H1 (cell line): ENCODE measurements around the gene IPO9. TPM values are rescaled to one million over a fixed set of nuclear protein-coding genes. Genes with fewer than 3 reads are reported as not detected.

Experiments used
- CTCF ChIA-PET: fragments of 300-600 bp; sonication (Branson Sonifier 250); formaldehyde crosslinking; loops from one replicate; lab custom pipeline; 2021; ENCODE audit not compliant: partially characterized antibody; lab: Charles Lee
- POLR2A ChIA-PET: fragments of 300-600 bp; sonication (Branson Sonifier 250); formaldehyde crosslinking; loops from one replicate; lab custom pipeline; 2021; ENCODE audit warnings: inconsistent platforms; ENCODE audit not compliant: partially characterized antibody; lab: Charles Lee
- DNase-seq, 2 experiments: peaks; one replicate each; pipeline versions ENCODE4 v3.0.0 to v3.0.0-alpha.2; 2010 to 2022; ENCODE audit warnings: low spot score in 2 of 2, low read depth in 1 of 2, mixed read lengths in 1 of 2
- FAIRE-seq: peaks from 2 replicates; lab custom pipeline; 2011; peaks lifted over from hg19 to GRCh38; lab: Jason Lieb, UNC
- H2AFZ ChIP-seq: 2 replicates; pipeline ENCODE4 v1.8.1; 2012; ENCODE audit warnings: low read length, inconsistent platforms
- H2AK5ac ChIP-seq: 2 replicates; pipeline ENCODE4 v1.6.1; 2013; ENCODE audit warnings: low read depth, low read length
- H2BK120ac ChIP-seq: replicated peaks from 2 replicates; pipeline ENCODE3; 2013; ENCODE audit warnings: low read depth, low read length, inconsistent platforms
- H2BK12ac ChIP-seq: 2 replicates; pipeline ENCODE4 v1.6.1; 2013; ENCODE audit warnings: low read depth, low read length
- H2BK15ac ChIP-seq: 2 replicates; pipeline ENCODE4 v1.6.1; 2013; ENCODE audit warnings: low read length
- H2BK20ac ChIP-seq: 2 replicates; pipeline ENCODE4 v1.6.1; 2013; ENCODE audit warnings: low read length
- H2BK5ac ChIP-seq: 2 replicates; pipeline ENCODE4 v1.6.1; 2013; ENCODE audit warnings: low read depth, low read length
- H3K14ac ChIP-seq: 2 replicates; pipeline ENCODE4 v1.6.1; 2013; ENCODE audit warnings: inconsistent platforms; ENCODE audit not compliant: insufficient read length
- H3K18ac ChIP-seq: 2 replicates; pipeline ENCODE4 v1.6.1; 2013; ENCODE audit warnings: low read length; ENCODE audit errors: extremely low read depth
- H3K23ac ChIP-seq: 2 replicates; pipeline ENCODE4 v1.6.1; 2013; ENCODE audit warnings: inconsistent platforms; ENCODE audit not compliant: insufficient read length
- H3K23me2 ChIP-seq: 2 replicates; pipeline ENCODE4 v1.6.1; 2013; ENCODE audit warnings: low read depth, low read length
- H3K27ac ChIP-seq: 2 replicates; pipeline ENCODE4 v1.6.1; 2011; ENCODE audit warnings: low read depth, low read length, inconsistent platforms
- H3K27me3 ChIP-seq, 4 experiments: replicated peaks in 1 of 4; 1 replicate in 1 of 4; 2 replicates in 3 of 4; pipeline versions ENCODE4 v1.6.1 to v1.8.1; 2011 to 2013; ENCODE audit warnings: low read length in 3 of 4, mild to moderate bottlenecking in 3 of 4, inconsistent platforms in 2 of 4, mixed read lengths in 2 of 4, moderate library complexity in 1 of 4; ENCODE audit not compliant: control insufficient read depth in 3 of 4, insufficient read depth in 3 of 4; ENCODE audit errors: extremely low read depth in 1 of 4
- H3K36me3 ChIP-seq, 4 experiments: 2 replicates each; pipeline versions ENCODE4 v1.6.1 to v1.8.1; 2011 to 2013; ENCODE audit warnings: mild to moderate bottlenecking in 4 of 4, low read length in 3 of 4, moderate library complexity in 2 of 4, control low read depth in 1 of 4, inconsistent platforms in 1 of 4; ENCODE audit not compliant: insufficient read depth in 4 of 4, control insufficient read depth in 2 of 4
- H3K4ac ChIP-seq: replicated peaks from 2 replicates; pipeline ENCODE3; 2013; ENCODE audit warnings: low read length, low read depth, mixed read lengths, inconsistent platforms; ENCODE audit not compliant: insufficient read length
- H3K4me1 ChIP-seq, 4 experiments: replicated peaks in 1 of 4; 1 replicate in 1 of 4; 2 replicates in 3 of 4; pipeline versions ENCODE4 v1.6.1 to v1.8.1; 2011 to 2013; ENCODE audit warnings: low read length in 3 of 4, inconsistent platforms in 2 of 4, mixed read lengths in 1 of 4; ENCODE audit not compliant: insufficient read depth in 4 of 4, control insufficient read depth in 3 of 4
- H3K4me2 ChIP-seq, 2 experiments: 2 replicates each; pipeline versions ENCODE4 v1.6.1 to v1.8.1; 2011 to 2013; ENCODE audit warnings: low read depth in 2 of 2, low read length in 2 of 2, control low read depth in 1 of 2, inconsistent platforms in 1 of 2, mild to moderate bottlenecking in 1 of 2; ENCODE audit not compliant: insufficient read depth in 1 of 2
- H3K4me3 ChIP-seq, 4 experiments: fragments of 200-600, 300-600 bp in 1 of 4; sonication (generic), shearing (Covaris generic), sonication (Bioruptor Twin) in 1 of 4; 2 replicates each; pipeline versions ENCODE4 v1.5.1 to v1.8.1; 2011 to 2016; ENCODE audit warnings: low read length in 4 of 4, low read depth in 3 of 4, control low read depth in 2 of 4, inconsistent platforms in 2 of 4, mild to moderate bottlenecking in 2 of 4, mixed read lengths in 1 of 4, moderate library complexity in 1 of 4; ENCODE audit not compliant: insufficient read depth in 2 of 4; ENCODE audit errors: extremely low read depth in 1 of 4
- H3K56ac ChIP-seq: replicated peaks from 2 replicates; pipeline ENCODE3; 2013; ENCODE audit warnings: low read depth, mild to moderate bottlenecking, mixed read lengths, low read length, inconsistent platforms; ENCODE audit not compliant: insufficient read length
- H3K79me1 ChIP-seq: 2 replicates; pipeline ENCODE4 v1.6.1; 2013; ENCODE audit warnings: low read depth, low read length, control low read depth
- H3K79me2 ChIP-seq, 2 experiments: 2 replicates each; pipeline versions ENCODE4 v1.6.1 to v1.8.1; 2012 to 2013; ENCODE audit warnings: low read length in 2 of 2, mild to moderate bottlenecking in 2 of 2, inconsistent platforms in 1 of 2; ENCODE audit not compliant: insufficient read depth in 2 of 2, control insufficient read depth in 1 of 2
- H3K9ac ChIP-seq, 4 experiments: replicated peaks in 1 of 4; 1 replicate in 1 of 4; 2 replicates in 3 of 4; pipeline versions ENCODE4 v1.6.1 to v1.8.1; 2011 to 2013; ENCODE audit warnings: low read depth in 3 of 4, low read length in 3 of 4, control low read depth in 2 of 4, mild to moderate bottlenecking in 2 of 4, moderate library complexity in 2 of 4, inconsistent platforms in 1 of 4; ENCODE audit errors: extremely low read depth in 1 of 4
- H3K9me3 ChIP-seq, 2 experiments: 2 replicates each; pipeline versions ENCODE4 v1.6.1 to v1.8.1; 2012 to 2013; ENCODE audit warnings: mild to moderate bottlenecking in 2 of 2, moderate library complexity in 2 of 2, control low read depth in 1 of 2, inconsistent platforms in 1 of 2, low read depth in 1 of 2, low read length in 1 of 2, mixed read lengths in 1 of 2; ENCODE audit not compliant: insufficient read depth in 2 of 2
- H4K20me1 ChIP-seq, 2 experiments: replicated peaks in 1 of 2; 2 replicates each; pipeline versions ENCODE3 to v1.8.1; 2011 to 2013; ENCODE audit warnings: inconsistent platforms in 2 of 2, low read length in 2 of 2, mild to moderate bottlenecking in 1 of 2; ENCODE audit not compliant: insufficient read depth in 2 of 2, control insufficient read depth in 1 of 2
- H4K5ac ChIP-seq: 2 replicates; pipeline ENCODE4 v1.6.1; 2013; ENCODE audit warnings: low read length, low read depth, mixed read lengths, inconsistent platforms; ENCODE audit not compliant: insufficient read length
- H4K8ac ChIP-seq: 2 replicates; pipeline ENCODE4 v1.8.0; 2013; ENCODE audit warnings: mild to moderate bottlenecking, moderate library complexity, low read length, inconsistent platforms; ENCODE audit not compliant: insufficient read depth; ENCODE audit errors: extremely low read depth
- H4K91ac ChIP-seq: replicated peaks from 2 replicates; pipeline ENCODE3; 2013; ENCODE audit warnings: low read length, mixed read lengths, inconsistent platforms; ENCODE audit not compliant: insufficient read length
- EZH2 ChIP-seq: fragments of 200-600 bp; sonication (generic); IDR thresholded peaks from 2 replicates; pipeline ENCODE4 v1.7.1; 2012; ENCODE audit warnings: low read depth, mild to moderate bottlenecking, moderate library complexity, low read length, inconsistent platforms; ENCODE audit not compliant: severe bottlenecking
- RNF2 ChIP-seq: fragments of 200-900, 300-1000 bp; sonication (generic); IDR thresholded peaks from 2 replicates; pipeline ENCODE4 v1.7.1; 2016; ENCODE audit warnings: borderline replicate concordance, low read depth, mild to moderate bottlenecking, antibody characterized with exemption, low read length; ENCODE audit not compliant: poor library complexity, severe bottlenecking; ENCODE audit errors: missing control alignments
- WGBS, 2 experiments: shearing (Covaris generic) in 1 of 2; methylation state at CpG; one replicate each; pipeline versions ENCODE4 v1.1.6 to v1.1.7; 2013 to 2015; ENCODE audit warnings: low lambda C conversion rate in 2 of 2, mixed read lengths in 2 of 2, inconsistent platforms in 1 of 2, low coverage in 1 of 2, missing lambda C conversion rate in 1 of 2; ENCODE audit not compliant: insufficient replicate concordance in 2 of 2, insufficient coverage in 1 of 2, insufficient read length in 1 of 2; ENCODE audit errors: extremely low coverage in 1 of 2, missing lambda C conversion rate in 1 of 2; 5-methylcytosine and 5-hydroxymethylcytosine counted together
- polyA plus RNA-seq, 7 experiments: library from polyadenylated mRNA; depleted of rRNA in 3 of 7; stranded (reverse) in 5 of 7; unstranded in 2 of 7; fragments of >200 nt in 5 of 7; fragments of 200-250 nt in 2 of 7; gene quantifications; 1 replicate in 5 of 7; 2 replicates in 1 of 7; 4 replicates in 1 of 7; pipeline versions ENCODE4 v1.2.1 to v1.2.3, GENCODE V29; 2011 to 2013; ENCODE audit warnings: missing spikeins in 2 of 7, mixed read lengths in 2 of 7
- total RNA-seq: library from RNA; stranded (reverse); fragmentation: NEBNext Ultra II Directional; extraction: Animal tissue kit (Norgen Biotek cat#: 25700); gene quantifications from 2 replicates; pipeline ENCODE4 v1.2.1, GENCODE V29; 2021

IPO9 gene
- total and polyA plus RNA-seq, 2 of the 8 experiments (the other 6 are each of a cell fraction or from before 2014, with no cell fraction given), result 61.0 to 122 TPM

DNA sequence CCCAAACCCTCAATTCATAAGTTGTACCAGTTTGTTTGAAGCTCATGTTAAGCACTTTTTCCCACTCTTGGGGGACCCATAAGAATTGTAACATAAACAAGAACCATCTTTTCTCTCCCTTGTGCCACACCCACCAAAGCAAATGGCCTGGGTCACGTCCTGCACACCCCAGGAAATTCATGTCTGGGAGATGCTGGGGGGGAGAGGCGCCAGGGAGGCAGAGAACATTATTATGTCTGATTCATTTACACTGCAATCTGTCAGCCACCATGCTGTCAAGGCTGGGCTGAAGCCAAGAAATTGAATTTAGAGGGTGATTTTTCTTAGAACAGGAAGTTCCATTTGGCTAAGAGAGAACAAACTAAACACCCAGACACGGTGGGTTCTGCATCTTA lies 37.2 kb upstream of the IPO9 start:
- no peak overlapping the region for H3K4me2 ChIP-seq
- CTCF ChIA-PET, result interaction anchor here (0.6 to 19.1 kb wide), 18 partner anchors 8 to 309 kb away, joined by 3 to 823 read pairs (median 6); no protein-coding TSS in a partner anchor
- no peak overlapping the region for H3K18ac ChIP-seq
- H4K5ac ChIP-seq, result no peak overlapping the region
- no peak overlapping the region for H2BK20ac ChIP-seq
- H2AFZ ChIP-seq, result no peak overlapping the region
- WGBS, 2 experiments, result 78% methylated on average over 3 of the region's 3 CpGs; no CpG with 5 or more reads in 1 of the 2 experiments
- no peaks in the 10 kb centered on the region for H3K79me2 ChIP-seq
- peaks cover 22 to 68% (median 47%) of the 10 kb centered on the region in 4 experiments for H3K36me3 ChIP-seq
- H2BK15ac ChIP-seq, result no peak overlapping the region
- H3K4me3 ChIP-seq, result no peak overlapping the region
- POLR2A ChIA-PET, result no interaction called here
- H3K23me2 ChIP-seq, result peaks cover 3% of the 10 kb centered on the region; the same call in 1 of the 2 replicates
- no peak overlapping the region for H3K14ac ChIP-seq
- no peaks in the 10 kb centered on the region for H3K4me1 ChIP-seq
- no peaks in the 10 kb centered on the region for H4K20me1 ChIP-seq
- H3K27me3 ChIP-seq, result no peaks in the 10 kb centered on the region
- FAIRE-seq (no peak), DNase-seq (no peak)
- no peak overlapping the region for H3K23ac ChIP-seq
- no peak overlapping the region for H3K9ac ChIP-seq
- H3K4ac ChIP-seq, result no peak overlapping the region
- H2BK12ac ChIP-seq, result no peak overlapping the region
- no peak overlapping the region for H3K56ac ChIP-seq
- H2AK5ac ChIP-seq, result no peak overlapping the region
- H2BK120ac ChIP-seq, result no peak overlapping the region
- no peak overlapping the region for H4K8ac ChIP-seq
- H4K91ac ChIP-seq, result no peak overlapping the region
- no peaks in the 10 kb centered on the region for H3K79me1 ChIP-seq
- H3K9me3 ChIP-seq, result no peaks in the 10 kb centered on the region
- H3K27ac ChIP-seq, result no peak overlapping the region
- no peak overlapping the region for H2BK5ac ChIP-seq
- TF ChIP-seq RNF2 (no peak), EZH2 (no peak)
